ENCODE results near the gene GCA. TPM values are rescaled to one million over a fixed set of nuclear protein-coding genes. Genes with fewer than 3 reads are reported as not detected.

Gene GCA
- total RNA-seq, 3 donors from 2014 or later (not counting 1 experiment from before 2014, with no cell fraction given), result 5.5 to 9.7 (median 6.6) TPM

DNA sequence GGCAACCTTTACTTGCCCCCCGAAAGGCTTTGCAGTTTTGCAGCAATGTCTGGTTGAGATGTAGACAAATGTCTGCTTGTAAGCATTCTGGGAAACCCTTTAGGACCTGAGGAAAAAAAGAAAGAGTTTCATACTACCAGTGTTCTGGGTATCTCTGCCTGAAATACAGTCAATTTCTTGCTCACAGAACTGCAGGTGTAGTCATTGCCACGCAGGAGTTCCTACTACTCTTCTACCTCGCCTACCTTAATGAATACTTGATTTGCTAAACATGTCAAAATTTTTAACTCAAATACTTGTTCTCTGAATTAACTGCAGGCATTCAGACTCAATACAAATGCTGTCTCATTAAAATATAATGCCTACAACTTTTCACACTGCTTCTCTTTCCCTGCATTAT lies 56.4 kb downstream of the GCA start:
- ATAC-seq (no peak), DNase-seq (no peak)
- intact Hi-C loops (cut with micrococcal nuclease), result no loop called here
- Histone ChIP-seq H3K4me3 (ENCODE audit: low read length) (no peak overlapping the region), H3K4me1 (ENCODE audit: control insufficient read depth, insufficient read depth, low read length) (no peaks in the 10 kb centered on the region), H3K9me3 (ENCODE audit: control insufficient read depth, insufficient read depth, low read length) (no peaks in the 10 kb centered on the region), H3K36me3 (ENCODE audit: control insufficient read depth, insufficient read depth, low read length) (no peaks in the 10 kb centered on the region), H3K27ac (ENCODE audit: low read length) (no peak overlapping the region), H3K27me3 (ENCODE audit: control insufficient read depth, insufficient read depth, low read length) (no peaks in the 10 kb centered on the region)
- H3K9me3 Mint-ChIP-seq, result no peaks in the 10 kb centered on the region
- no peaks in the 10 kb centered on the region for H3K36me3 Mint-ChIP-seq
- H3K27me3 Mint-ChIP-seq (ENCODE audit: low read depth in 2 of 2), result no peaks in the 10 kb centered on the region
- H3K4me1 Mint-ChIP-seq, result no peaks in the 10 kb centered on the region
- no peak overlapping the region for H3K4me3 Mint-ChIP-seq
- WGBS (ENCODE audit: insufficient coverage), result 92% methylated on average over 3 of the region's 3 CpGs
- TF ChIP-seq, protein P1, sequence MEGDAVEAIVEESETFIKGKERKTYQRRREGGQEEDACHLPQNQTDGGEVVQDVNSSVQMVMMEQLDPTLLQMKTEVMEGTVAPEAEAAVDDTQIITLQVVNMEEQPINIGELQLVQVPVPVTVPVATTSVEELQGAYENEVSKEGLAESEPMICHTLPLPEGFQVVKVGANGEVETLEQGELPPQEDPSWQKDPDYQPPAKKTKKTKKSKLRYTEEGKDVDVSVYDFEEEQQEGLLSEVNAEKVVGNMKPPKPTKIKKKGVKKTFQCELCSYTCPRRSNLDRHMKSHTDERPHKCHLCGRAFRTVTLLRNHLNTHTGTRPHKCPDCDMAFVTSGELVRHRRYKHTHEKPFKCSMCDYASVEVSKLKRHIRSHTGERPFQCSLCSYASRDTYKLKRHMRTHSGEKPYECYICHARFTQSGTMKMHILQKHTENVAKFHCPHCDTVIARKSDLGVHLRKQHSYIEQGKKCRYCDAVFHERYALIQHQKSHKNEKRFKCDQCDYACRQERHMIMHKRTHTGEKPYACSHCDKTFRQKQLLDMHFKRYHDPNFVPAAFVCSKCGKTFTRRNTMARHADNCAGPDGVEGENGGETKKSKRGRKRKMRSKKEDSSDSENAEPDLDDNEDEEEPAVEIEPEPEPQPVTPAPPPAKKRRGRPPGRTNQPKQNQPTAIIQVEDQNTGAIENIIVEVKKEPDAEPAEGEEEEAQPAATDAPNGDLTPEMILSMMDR (IDR thresholded peaks at IDR 0.05), result no peak
- H3K27ac Mint-ChIP-seq, result no peak overlapping the region

DNA sequence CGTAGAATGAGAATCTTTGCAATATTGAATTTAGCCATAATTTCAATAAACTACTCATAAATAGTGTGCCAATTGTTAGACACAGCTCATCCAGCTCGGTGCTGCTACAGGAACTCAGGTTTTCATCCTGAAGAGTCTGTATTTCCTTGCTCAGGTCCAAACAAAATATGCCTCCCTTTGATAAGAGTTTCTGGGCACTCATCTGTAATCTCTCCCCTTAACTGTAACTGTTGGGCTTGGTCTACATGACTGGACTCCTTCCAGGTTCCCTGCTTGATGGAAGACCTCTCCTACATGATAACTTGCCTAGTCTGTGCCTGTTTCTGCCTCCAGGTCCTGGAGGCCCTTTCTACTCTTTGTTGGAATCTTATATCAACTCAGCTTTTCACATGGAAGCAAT lies 57.9 kb downstream of the GCA start:
- no peak for DNase-seq
- ATAC-seq, result no peak
- Mint-ChIP-seq H3K36me3 (no peaks in the 10 kb centered on the region), H3K27ac (no peak overlapping the region), H3K27me3 (ENCODE audit: low read depth in 2 of 2) (no peaks in the 10 kb centered on the region), H3K4me1 (no peaks in the 10 kb centered on the region), H3K4me3 (no peak overlapping the region), H3K9me3 (no peaks in the 10 kb centered on the region)
- intact Hi-C loops (cut with micrococcal nuclease), result no loop called here
- Histone ChIP-seq H3K36me3 (ENCODE audit: control insufficient read depth, insufficient read depth, low read length) (no peaks in the 10 kb centered on the region), H3K4me3 (ENCODE audit: low read length) (no peak overlapping the region), H3K9me3 (ENCODE audit: control insufficient read depth, insufficient read depth, low read length) (no peaks in the 10 kb centered on the region), H3K27ac (ENCODE audit: low read length) (no peak overlapping the region), H3K4me1 (ENCODE audit: control insufficient read depth, insufficient read depth, low read length) (no peaks in the 10 kb centered on the region), H3K27me3 (ENCODE audit: control insufficient read depth, insufficient read depth, low read length) (no peaks in the 10 kb centered on the region)
- WGBS (ENCODE audit: insufficient coverage), result 82% methylated on average over 2 of the region's 2 CpGs
- TF ChIP-seq, protein P1 (IDR thresholded peaks at IDR 0.05), result no peak

DNA sequence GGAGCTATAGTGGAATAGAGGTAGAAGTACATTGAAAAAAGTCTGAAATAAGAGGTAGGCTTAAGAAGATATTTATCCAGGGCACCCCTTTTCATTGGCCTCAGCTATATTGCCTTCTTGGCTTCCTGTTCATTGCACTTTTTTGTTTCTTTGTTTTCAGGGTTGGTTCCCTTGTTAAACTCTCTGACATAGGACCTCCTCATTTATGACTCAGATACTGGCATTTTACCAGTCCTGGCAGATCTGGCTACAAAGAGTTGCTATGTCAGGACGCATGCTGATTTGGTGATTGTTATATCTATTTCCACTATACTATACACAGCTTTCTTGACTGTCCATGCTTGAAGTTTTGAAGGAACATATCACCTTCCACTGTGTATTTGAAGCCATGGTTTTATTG lies 60.0 kb downstream of the GCA start:
- Histone ChIP-seq H3K9me3 (ENCODE audit: control insufficient read depth, insufficient read depth, low read length) (no peaks in the 10 kb centered on the region), H3K36me3 (ENCODE audit: control insufficient read depth, insufficient read depth, low read length) (no peaks in the 10 kb centered on the region), H3K27me3 (ENCODE audit: control insufficient read depth, insufficient read depth, low read length) (no peaks in the 10 kb centered on the region), H3K4me3 (ENCODE audit: low read length) (no peak overlapping the region), H3K4me1 (ENCODE audit: control insufficient read depth, insufficient read depth, low read length) (no peaks in the 10 kb centered on the region), H3K27ac (ENCODE audit: low read length) (no peak overlapping the region)
- no peak for ATAC-seq
- Mint-ChIP-seq H3K27me3 (ENCODE audit: low read depth in 2 of 2) (no peaks in the 10 kb centered on the region), H3K4me1 (no peaks in the 10 kb centered on the region), H3K4me3 (no peak overlapping the region), H3K27ac (no peak overlapping the region), H3K9me3 (no peaks in the 10 kb centered on the region), H3K36me3 (no peaks in the 10 kb centered on the region)
- no CpG with 5 or more reads among the region's 1 CpG for WGBS (ENCODE audit: insufficient coverage)
- intact Hi-C loops (cut with micrococcal nuclease), result no loop called here
- DNase-seq, result no peak
- TF ChIP-seq, protein P1 (IDR thresholded peaks at IDR 0.05), result no peak

Other genes starting within 250 kb of the GCA start
- not detected for gene GCG, start 191.9 kb upstream of the GCA start, total RNA-seq
- gene FAP, start 100.7 kb upstream of the GCA start, total RNA-seq, result not detected
- 10 to 100 TPM; 36.7 to 57.4 (median 36.9) TPM for gene IFIH1, start 25.4 kb upstream of the GCA start, total RNA-seq

All from natural killer cell (primary cell).